Cortex of kidney (tissue), 1 donor: Measurements from ENCODE around the gene CHMP6.
"Not testable (repeated sequence)": the region's sequence is repeated elsewhere in the genome, so short reads cannot be mapped to it uniquely, and the experiment has no call there.

Experiments used
- DNase-seq: peaks from one replicate; lab custom pipeline; 2025; lab: John Stamatoyannopoulos, UW

The CHMP6 gene

DNA sequence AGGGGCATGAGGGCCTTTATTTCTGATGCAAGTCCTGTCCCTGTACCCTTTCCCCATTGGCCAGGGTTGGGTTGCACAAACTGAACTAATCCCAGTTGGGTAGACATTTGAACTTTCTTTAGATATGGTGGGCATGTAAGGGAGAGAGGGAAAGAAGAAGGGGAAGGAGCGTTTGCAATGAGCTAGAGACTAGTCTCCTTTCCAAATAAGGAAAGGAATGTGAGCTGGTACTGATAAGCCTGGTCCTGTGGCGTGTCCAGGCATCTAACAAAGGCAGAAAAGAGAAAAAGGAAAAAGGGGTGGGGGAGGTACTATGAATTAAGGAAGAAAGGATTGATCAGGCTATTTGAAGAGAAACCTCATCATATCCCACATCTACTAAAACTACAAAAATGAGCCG lies 20.3 kb downstream of the CHMP6 start:
- DNase-seq = no peak

DNA sequence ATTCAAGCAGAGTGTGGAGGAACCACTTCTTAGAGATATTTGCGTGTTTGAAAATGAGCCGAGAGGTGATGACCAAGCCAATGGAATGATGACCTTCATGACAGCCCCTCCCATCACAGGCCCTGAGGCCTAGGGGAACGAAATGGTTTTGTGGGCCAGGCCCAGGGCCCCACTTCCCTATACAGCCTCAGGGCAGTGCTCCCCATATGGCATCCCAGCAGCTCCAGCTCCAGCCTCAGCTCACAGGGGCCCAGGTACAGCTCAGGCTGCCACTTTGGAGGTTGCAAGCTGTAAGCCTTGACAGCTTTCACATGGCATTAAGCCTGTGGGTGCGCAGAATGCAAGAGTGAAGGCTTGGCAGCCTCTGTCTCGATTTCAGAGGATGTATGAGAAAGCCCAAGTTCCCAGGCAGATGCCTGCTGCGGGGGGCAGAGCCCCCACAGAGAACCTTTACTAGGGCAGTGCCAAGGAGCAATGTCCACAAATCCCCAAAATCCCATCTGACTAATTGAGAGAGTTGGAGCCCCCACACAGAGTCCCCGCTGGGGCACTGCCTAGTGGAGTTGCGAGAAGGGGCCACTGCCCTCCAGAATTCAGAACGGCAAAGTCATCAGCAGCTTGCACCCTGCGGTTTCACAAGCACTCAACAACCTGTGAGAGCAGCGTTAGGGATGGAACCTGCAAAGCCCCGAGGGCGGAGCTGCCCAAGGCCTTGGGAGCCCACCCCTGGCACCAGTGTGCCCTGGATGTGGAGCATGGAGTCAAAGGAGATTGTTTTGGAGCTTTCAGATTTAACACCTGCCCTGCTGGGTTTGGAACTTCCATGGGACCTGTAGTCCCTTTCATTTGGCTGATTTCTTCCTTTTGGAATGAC lies 21.2 kb downstream of the CHMP6 start:
- no peak for DNase-seq

DNA sequence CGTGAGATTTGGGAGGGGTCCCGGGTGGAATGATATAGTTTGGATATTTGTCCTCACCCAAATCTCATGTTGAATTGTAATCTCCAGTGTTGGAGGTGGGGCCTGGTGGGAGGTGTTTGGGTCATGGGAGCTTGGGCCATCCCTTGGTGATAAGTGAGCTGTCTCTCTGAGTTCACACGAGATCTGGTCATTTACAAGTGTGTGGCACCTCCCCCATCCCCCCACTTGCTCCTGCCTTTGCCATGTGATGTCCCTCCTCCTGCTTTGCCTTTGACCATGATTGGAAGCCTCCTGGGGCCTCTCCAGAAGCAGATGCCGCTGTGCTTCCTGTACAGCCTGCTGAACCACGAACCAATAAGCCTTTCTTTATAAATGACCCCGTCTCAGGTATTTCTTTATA lies 22.0 kb downstream of the CHMP6 start:
- no peak for DNase-seq

DNA sequence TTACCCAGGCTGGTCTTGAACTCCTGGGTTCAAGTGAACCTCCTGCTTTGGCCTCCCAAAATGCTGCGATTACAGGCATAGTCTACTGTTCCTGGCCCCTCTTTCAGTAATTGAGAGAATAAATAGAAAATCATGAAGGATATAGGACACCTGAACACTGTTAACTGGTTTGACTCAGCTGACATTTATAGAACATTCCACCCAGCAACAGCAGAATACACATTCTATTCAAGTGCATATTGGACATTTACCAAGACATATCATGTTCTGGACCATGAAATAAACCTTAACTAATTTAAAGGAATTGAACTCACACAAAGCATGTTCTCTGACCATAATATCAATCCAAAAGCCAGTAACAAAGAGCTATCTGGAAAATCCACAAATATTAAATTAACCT lies 23.5 kb downstream of the CHMP6 start:
- no peak for DNase-seq

DNA sequence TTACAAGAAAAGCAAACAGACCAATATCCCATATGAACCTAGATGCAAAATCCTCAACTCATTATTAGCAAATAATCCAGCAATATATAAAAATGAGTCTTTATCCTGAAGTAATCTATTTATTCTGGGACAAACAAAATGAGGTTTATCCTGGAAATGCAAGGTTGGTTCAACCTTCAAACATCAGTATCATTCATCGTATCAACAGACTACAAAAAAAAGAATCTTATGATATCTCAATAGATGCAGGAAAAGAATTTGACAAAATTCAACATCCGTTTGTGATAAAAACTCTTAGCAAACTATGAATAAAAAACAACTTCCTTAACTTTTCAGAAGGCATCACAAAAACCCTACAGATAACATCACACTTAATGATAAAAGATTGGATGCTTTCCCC lies 24.9 kb downstream of the CHMP6 start:
- no peak for DNase-seq

DNA sequence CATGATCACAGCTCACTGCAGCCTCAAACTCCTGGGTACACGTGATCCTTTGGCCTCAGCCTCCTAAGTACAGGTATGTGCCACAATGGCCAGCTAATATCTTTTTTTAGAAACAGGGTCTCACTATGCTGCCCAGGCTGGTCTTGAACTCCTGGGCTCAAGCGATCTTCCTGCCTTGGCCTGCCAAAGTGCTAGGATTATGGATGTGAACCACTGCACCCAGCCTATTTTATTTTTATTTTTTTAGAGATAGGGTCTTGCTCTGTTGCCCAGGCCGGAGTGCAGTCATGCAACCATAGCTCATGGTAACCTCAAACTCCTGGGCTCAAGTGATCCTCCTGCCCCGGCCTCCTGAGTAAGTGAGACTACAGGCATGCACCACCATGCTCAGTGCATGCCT lies 25.7 kb downstream of the CHMP6 start:
- DNase-seq = not testable (repeated sequence)

DNA sequence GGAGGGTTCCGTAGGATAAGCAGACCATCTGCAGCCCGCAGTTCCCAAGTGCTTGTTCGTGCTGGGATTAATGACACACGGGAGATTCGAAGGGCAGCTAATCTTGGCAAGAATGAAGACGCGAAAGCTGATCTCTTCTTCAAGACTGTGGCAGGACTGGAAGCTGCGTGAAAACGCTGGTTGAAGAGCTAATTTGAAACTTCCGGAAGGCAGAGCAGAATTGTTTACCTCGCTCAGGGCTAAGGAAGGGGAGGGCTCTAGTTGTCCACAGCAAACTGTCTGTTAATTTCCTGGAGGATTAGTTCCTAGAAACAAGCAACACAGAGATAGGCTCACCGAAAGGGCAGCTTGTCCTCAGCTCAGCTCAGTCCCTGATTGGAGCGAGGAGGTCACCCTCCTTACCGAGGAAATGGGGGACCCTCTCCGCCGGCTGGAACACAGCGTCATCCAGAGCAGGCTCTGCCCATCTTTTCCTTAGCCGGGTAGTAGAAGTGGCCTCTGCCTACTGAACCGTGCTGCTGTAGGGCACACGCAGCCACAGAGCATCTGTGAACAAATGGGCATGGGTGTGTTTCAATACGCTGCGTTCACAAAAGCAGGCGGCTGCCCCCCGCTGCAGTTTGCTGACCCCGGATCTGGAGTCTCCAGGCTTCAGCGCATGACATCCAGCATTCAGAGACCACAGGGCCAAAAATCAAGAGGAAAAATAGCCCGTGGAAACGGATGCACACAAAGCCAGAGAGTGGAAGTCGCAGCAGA lies 26.6 kb downstream of the CHMP6 start:
- DNase-seq = no peak

DNA sequence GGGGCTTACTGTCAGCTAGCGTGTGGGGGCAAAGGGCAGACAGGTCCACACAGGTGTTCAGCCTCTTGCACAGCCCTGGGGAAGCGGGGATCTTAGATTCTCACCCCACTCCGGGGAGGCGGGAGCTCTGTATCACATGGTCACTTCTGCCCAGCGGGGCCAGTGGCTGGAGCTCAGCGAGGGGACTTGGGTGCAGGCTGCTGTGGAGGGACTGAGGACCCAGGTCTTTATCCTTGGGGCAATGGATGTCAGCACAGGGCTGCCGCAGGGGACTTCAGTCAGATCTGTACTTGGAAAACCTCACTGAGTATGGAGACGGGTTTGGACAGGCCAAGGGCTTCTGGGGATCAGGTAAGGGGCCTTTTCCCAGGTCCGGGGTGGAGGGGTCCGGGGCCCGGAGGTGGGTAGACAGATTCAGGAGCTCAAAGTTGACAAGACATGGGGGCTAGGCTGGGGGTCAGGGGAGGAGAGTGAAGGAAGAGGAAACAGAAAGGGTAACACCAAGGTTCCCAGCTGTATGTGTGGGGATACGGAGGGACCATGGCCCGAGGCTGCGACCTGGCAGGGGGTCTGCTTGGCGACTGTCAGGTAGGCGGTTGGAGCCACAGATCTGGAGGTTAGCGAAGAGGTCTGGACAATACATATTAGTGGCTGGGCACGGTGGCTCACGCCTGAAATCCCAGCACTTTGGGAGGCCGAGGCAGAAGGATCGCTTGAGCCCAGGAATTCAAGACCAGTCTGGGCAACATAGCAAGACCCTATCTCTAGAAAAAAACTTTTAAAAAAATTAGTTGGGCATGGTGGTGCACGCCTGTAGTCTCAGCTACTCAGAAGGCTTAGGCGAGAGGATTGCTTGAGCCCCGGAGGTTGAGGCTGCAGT lies 28.2 kb downstream of the CHMP6 start:
- no peak for DNase-seq

DNA sequence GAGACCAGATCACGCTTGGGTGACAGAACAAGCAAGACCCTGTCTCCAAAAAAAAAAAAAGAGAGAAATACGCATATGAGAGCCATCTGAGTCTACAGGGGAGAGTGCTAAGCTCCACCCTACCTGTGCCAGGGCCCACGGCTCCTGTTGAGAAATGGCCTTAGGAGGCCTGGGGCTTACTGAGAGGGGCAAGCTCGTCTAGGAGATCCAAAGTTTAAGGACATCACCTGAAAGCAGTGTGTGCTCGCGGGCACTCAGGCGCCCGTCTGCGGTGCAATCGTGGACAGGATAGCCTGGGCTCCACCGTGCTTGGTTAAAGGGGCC lies 28.8 kb downstream of the CHMP6 start:
- DNase-seq = no peak

DNA sequence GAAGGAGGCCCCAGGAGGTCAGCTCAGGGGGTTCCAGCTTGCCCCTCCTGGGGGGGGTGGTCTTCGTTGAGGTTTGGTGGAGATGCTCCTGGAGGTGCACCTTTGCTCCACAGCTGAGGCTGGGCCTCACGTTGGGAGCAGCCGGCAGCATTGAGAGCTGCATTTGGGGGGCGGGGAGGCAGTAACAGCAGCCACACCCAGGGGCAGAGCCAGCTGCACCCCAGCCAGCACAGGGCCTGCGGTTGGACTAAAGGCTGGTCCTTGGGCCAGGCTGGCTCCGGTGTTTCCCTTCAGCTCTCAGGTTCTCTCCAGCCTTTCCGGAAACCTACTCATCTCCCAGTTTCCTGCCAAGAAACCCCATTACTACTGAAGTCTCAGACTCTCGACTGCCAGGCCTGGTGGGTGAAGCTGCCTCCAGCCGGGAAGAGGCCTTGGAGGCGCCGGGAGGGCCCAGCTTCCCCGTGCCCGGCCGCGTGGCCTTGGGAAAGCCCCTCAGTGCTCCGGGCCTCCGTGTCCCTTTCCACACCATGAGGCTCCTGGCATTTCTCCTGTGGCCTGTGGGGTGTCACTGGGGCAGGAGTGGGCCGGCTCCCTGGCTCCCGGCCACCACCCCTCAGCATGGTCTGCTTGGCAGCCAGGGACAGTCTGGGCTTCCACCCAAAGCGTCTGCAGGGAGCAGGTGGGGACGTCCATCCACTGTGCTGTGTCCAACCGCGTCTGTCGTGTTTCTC lies 29.3 kb downstream of the CHMP6 start:
- no peak for DNase-seq

DNA sequence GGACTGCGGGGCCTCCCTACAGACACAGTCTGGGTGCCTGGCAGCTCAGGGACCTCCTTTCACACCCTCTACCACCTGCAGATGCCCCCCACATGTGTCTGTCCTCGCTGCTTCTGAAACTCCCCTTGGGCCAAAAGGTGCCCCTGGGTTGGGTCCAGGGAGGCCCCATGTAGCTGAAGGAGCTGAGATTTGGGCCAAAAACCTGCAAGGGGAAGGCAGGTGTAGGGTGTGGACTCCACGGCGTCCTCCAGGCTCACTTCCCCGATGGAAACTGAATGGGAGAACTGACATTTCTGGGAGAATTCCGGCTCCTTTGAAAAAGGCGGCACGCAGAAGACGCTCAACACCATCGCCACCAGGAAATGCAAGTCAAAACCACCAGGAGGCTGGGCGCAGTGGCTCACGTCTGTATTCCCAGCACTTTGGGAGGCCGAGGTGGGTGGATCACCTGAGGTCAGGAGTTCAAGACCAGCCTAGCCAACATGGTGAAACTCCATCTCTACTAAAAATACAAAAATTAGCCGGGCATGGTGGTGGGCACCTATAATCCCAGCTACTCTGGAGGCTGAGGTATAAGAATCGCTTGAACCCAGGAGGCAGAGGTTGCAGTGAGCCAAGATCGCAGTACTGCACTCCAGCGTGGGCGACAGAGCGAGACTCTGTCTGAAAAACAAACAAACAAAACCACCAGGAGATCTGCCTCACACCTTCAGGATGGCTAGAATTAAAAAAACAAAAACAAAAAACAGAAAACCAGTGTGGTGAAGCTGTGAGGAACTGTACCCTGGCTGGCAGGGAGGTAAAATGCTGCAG lies 30.1 kb downstream of the CHMP6 start:
- no peak for DNase-seq

DNA sequence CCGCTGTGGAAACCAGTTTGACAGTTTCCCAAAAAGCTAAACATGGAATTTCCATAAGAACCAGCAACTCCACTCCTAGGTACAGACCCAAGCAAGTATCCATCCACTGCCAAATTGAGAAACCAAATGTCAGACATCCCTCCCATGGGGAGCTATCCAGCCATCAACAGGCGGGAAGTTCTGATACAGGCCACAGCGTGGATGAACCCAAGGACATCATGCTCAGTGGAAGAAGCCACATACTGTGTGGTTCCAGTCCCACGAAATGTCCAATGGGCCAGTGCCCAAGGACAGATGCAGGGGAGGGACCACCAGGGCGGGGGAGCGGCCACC lies 30.7 kb downstream of the CHMP6 start:
- DNase-seq = no peak

DNA sequence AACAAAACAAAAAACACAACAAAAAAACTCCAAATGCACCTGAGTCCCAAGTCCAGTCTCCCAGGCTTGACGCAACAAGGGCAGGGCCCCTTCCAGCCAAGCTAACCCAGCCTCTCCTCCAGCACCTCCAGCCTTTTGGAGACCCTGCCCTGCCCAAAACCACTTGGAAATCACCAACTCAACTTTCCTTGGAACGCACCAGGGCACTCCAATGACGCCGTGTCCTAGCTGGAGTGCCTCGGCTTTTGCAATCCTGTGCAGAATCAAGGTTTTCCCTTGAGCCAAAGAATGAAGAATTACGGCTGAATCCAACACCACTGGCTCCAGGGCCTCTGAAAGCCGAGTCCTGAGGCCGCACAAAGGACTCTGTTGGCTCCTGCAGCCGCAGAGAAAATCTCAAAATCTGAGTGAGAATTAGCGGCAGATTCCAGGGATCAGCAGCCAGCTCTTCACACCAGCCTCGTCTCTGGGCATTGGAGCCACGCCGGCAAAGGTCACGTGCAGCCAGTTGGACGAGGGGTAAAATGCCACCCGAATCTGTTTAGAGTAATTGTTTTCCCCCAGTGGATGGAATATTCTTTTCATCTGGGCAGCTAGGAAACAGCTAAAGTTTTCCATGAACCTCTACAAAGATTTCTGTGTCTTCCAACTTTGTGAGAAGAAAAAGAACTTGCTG lies 33.6 kb downstream of the CHMP6 start:
- no peak for DNase-seq

DNA sequence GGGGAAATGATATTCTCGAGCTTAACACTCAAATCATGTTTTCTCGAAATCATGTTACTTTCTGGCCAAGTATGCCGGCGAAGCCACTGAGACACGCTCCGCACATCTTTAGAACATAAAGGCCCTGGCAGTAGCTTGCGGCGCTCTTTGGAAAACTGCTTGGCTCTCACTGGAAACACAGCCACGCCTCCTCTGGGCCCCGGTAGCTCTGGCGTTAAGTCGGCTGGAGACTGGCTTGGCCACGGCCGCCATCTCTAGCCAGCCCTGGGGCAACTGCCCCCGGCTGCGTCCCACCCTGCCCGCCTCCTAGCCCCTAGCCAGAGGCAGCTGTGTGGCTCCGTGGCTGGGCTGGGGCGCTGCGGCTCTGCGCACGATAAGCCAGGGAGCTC lies 34.1 kb downstream of the CHMP6 start:
- DNase-seq = no peak

DNA sequence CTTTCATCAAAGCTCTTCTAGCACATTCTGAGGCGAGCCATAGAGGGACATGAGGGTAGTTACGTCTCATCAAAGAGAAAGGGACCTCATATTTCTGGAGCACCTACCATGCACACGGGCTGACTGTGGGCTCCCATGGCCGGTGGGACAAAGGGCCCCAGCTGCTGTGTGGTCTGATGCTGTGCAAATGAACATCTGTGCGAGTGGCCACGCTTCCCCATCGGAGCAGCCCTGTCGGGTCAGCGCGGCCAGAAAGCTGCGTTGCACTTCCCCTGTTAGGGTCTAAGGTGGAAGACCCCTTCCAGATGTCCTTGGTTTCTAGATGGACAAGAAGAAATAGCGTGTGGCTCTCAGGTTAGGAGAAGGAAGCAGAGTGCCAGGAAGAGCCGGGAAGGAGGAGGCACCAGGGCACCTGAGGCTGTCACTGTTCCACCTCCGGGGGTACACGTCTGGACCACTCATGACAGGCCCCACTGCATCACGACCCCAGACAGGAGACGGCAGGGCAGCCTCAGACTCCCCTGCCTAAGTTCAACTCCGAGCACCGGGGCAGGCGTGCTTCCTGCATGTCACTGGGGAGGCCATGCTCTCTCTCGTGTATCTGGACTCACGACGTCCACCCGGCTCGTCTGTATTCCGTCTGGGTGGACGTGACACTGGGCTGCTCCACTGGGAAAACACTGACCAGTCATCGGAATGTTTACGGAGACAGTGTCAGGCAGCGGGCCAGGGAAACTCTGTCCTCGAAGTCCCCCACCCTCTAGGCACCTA lies 34.8 kb downstream of the CHMP6 start:
- no peak for DNase-seq

DNA sequence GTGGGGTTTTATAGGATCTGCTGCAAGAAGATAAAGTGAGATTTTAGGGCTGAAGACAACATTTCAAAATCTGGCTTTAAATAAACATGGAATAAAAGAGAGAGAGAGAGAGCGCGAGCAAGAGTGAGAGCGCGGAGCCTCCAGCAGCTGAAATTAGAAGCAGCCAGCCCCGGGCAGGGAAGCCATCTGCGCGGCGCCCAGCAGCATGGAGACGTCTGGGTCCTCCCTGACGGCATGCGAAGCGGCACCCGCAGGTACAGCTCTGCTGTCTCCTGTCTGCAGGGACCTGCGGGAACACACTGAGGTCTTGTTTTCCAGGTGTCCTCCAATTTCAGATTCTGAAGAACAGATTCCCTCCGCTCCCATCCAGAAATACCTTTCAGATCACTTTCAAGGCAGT lies 35.4 kb downstream of the CHMP6 start:
- no peak for DNase-seq

DNA sequence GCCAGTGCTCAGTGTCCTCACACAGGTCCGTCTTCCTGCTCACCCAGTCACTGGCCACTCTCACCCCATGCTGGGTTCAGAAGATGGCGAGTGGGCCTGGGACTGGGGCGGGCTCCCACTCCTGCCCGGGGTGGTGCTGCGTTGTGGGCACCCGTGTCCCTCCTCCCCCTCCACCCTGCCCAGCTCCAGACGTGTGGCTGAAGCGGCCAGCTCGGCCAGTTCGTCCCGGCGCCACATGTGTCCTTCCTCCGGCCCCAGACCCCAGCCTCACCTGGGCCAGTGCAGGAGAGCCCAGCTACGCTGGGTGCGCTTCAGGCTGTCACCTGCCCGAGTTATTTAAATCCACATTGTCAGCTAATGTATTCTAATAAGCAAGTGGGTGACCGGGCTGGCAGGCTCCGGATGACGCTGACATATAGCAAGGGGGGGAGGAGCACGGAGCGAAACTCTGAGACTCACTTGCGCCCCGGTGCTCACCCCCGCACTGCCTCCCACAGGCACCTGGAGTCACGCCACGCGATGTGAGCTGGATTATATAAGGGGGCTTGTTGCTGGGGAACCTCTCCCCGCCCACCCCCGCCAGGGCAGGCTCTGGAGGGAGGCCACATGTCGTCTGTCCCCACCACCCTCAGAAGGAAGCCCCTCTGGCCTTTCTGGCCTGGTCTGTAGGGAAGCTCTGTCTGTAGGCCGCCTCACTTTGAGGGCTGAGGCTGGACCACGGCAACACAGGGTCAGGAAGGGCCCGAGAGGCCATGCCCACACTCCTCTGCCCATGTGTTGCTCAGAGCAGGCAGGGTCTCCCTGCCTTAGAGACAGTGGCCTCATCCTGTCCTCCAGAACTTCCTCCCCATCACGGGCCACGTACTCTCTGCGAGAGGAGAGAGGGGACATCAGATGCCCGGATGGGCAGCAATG lies 36.2 kb downstream of the CHMP6 start:
- DNase-seq = no peak

DNA sequence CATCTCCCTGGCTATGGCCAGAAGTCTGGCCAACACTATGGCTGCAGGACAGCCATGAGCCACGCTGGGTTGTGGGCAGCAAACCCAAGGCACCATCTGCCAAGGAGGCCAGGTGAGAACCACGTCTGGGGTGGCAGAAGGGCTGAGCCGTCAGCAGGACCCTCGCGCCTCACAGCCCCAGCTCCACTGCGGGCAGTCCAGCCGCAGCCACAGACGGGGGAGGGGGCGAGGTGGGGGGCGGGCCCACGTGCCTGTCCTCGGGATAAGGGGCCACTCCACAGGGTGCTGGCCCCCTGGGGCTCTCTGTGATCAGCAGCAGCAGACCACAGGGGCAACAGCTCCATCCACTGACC lies 36.8 kb downstream of the CHMP6 start:
- no peak for DNase-seq

DNA sequence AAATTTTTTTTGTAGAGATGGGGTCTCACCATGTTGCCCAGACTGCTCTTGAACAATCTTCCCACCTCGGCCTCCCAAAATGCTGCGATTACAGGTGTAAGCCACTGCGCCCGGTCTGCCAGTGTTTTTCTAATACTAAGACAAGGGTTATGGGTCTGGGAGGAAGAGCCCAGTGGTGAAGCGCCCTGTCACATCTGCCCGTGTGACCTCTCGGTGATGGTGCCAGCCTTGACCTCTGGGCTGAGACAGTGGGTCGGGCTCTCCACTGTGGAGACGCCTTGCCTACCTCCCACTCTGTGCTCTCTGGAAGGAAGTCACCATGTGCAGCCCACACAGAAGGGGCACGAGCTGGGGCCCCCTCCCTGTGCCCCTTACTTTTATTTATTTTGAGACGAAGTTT lies 38.2 kb downstream of the CHMP6 start:
- DNase-seq = no peak
